AG10803 (cell line): Measurements from ENCODE around the gene DENND5B.
"Not testable (repeated sequence)": the region's sequence is repeated elsewhere in the genome, so short reads cannot be mapped to it uniquely, and the experiment has no call there.

ENCODE experiments used
- DNase-seq: peaks from one replicate; pipeline ENCODE4 v3.0.0; 2010; ENCODE audit warnings: low read depth
- H3K4me3 ChIP-seq: 2 replicates; pipeline ENCODE4 v1.5.1; 2011; ENCODE audit warnings: mild to moderate bottlenecking, low read length, control low read depth
- TF ChIP-seq, protein P1 (sequence below): conservative IDR thresholded peaks from 2 replicates; pipeline ENCODE4 v1.5.1; 2011; ENCODE audit warnings: mild to moderate bottlenecking, low read length, control low read depth, inconsistent platforms

DENND5B gene

DNA sequence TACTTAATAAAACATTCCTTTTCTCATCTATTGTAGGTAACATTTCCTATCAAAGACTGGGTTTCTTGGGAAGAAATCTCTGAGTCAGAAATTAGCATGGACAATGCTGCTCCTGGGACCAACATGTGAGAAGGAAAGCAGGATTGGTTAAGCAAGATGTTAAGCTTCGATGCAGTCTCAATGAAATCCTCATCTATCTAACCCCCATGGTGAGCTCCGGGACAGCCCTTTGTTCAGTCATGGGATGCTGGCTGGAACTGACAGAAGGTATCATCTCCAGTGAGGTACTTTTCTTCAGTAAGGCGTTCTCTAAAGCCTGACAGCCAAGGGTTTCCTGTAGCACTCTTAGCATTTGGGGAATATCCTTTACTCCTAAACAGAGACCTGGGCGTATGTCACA lies 182.2 kb downstream of the DENND5B start:
- TF ChIP-seq, protein P1, sequence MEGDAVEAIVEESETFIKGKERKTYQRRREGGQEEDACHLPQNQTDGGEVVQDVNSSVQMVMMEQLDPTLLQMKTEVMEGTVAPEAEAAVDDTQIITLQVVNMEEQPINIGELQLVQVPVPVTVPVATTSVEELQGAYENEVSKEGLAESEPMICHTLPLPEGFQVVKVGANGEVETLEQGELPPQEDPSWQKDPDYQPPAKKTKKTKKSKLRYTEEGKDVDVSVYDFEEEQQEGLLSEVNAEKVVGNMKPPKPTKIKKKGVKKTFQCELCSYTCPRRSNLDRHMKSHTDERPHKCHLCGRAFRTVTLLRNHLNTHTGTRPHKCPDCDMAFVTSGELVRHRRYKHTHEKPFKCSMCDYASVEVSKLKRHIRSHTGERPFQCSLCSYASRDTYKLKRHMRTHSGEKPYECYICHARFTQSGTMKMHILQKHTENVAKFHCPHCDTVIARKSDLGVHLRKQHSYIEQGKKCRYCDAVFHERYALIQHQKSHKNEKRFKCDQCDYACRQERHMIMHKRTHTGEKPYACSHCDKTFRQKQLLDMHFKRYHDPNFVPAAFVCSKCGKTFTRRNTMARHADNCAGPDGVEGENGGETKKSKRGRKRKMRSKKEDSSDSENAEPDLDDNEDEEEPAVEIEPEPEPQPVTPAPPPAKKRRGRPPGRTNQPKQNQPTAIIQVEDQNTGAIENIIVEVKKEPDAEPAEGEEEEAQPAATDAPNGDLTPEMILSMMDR, result no peak
- H3K4me3 ChIP-seq, result no peak overlapping the region
- no peak for DNase-seq

DNA sequence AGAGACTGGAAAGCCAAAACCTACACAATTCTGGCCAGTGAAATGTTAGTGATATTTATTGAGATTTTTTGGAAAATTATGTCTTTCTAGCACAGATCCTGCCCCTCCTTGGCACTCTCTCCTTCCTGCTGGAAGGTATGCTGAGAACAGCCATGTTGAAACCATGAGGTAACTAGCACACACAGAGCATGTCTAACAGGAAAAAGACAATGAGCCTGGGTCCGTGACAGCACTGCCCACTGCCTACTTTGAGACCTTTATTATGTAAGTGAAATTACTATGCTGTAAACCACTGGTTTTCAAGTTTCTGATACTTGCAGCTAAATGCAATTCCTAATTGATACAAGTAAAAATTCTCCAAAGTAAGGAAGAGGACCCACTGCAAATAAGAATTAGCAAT lies 183.4 kb downstream of the DENND5B start:
- no peak overlapping the region for H3K4me3 ChIP-seq
- DNase-seq, result no peak
- TF ChIP-seq, protein P1, result no peak

DNA sequence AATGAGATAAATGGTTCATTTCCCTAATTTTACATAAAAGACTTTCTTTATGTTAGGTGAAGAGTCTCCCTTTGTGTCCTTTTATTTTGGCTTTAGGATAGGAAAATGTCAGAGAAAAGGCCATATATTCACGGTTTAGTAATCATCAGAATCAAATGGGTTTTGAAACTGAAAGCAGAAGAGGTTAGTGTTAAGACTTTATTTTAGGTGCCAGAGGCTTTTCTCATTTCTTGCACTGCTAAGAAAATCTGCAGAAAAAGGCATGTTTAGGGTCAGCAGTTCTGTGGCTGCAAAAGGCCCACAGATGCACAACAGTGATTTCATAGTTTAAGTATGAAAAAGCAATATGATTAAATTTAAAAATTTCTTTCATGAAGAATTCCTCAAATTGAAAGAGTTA lies 184.6 kb downstream of the DENND5B start:
- TF ChIP-seq, protein P1, result no peak
- DNase-seq, result no peak
- H3K4me3 ChIP-seq, result no peak overlapping the region

DNA sequence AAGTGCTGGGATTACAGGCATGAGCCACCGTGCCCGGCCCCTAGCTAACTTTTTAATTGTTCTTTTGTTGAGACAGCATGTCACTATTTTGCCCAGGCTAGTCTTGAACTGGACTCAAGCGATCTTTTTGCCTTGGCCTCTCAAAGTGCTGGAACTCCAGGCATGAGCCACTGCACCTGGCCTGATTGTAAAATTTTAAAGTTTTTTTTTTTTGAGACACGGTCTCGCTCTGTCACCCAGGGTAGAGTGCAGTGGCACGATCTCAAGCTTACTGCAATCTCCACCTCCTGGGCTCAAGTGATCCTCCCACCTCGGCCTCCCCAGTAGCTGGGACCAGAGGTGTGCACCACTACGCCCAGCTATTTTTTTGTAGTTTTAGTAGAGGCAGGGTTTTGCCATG lies 185.9 kb downstream of the DENND5B start:
- TF ChIP-seq, protein P1, result no peak

DNA sequence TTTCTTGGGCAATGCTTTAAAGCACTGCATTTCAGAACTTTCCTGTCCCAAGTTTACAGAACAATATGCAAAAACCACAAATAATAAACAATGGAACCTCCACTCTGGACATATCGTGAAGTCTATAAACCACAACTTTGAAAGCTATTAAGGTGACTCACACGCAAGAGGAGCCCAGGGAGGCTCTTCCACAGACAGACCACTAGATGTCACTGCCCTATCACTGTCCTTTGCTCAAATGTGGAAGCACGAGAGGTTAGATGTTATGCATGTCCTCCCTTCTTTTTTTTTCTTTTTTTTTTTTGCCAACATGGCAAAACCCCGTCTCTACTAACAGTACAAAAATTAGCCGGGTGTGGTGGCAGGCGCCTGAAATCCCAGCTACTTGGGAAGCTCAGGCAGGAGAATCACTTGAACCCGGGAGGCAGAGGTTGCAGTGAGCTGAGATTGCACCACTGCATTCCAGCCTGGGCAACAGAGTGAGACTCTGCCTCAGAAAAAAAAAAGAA lies 187.8 kb downstream of the DENND5B start:
- not testable (repeated sequence) for H3K4me3 ChIP-seq
- TF ChIP-seq, protein P1, result peak; percentile 96
- peak; percentile 93 for DNase-seq

More for the DNA sequence above, 185.9 kb downstream of the DENND5B start:
- H3K4me3 ChIP-seq, result no peak overlapping the region
- no peak for DNase-seq

DNA sequence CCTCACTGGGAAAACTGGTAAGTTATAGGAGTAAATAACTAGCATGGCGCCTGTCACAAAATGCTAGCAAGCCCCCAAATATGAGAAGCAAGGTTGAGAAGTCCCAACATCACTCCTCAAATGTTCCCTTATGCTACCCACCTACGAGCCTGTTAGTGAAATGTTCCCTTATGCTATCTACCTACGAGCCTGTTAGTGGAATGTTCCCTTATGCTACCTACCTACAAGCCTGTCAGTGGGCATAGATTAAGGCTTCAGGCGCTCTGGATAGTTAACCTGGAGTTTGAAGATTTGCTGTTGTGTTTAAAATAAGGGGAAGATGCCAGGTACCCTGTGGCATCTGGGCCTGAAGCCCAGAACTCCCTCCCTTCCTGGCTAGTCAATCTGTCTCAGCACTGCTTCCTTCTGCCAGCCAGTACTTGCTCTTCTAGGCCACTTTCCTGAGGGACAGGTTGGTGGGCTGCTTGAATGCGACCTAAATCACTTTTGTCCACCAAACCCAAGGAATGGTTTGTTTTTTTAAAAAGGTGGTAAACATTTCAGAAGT lies 197.9 kb downstream of the DENND5B start:
- TF ChIP-seq, protein P1, result no peak
- DNase-seq, result no peak
- no peak overlapping the region for H3K4me3 ChIP-seq

DNA sequence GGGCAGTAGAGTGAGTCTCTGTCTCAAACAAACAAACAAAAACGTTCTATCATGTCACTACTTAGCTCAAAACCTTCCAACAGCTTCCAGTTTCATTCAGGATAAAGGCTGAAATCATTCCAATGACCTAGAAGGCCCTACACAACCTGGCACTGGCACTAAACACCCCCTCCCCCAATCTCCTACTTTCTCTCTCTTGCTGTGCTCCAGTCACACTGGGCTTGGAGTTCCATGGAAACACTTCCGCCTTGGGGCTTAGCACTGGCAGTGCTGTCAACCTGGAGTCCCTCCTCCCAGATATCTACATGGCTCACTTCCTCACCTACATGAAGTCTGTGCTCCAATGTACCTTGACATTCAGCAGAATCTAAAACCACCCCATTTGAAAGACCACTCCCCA lies 199.9 kb downstream of the DENND5B start:
- TF ChIP-seq, protein P1, result no peak
- DNase-seq, result no peak
- H3K4me3 ChIP-seq, result no peak overlapping the region
